Mesenchymal stem cell (in vitro differentiated cells and primary cell): Measurements from ENCODE around the gene AHNAK2.

ENCODE experiments used
- DNase-seq: peaks from one replicate; pipeline ENCODE4 v3.0.0-alpha.2; 2013
- H2AFZ ChIP-seq: one replicate; pipeline ENCODE4 v1.6.1; 2013; ENCODE audit warnings: low read depth, mild to moderate bottlenecking, control low read depth, inconsistent platforms, low read length, moderate library complexity
- H2AK5ac ChIP-seq: 2 replicates; pipeline ENCODE4 v1.6.1; 2013; ENCODE audit warnings: low read length, moderate library complexity, mild to moderate bottlenecking, inconsistent platforms; ENCODE audit not compliant: severe bottlenecking
- H2BK120ac ChIP-seq: one replicate; pipeline ENCODE4 v1.6.1; 2013; ENCODE audit warnings: low read depth, mild to moderate bottlenecking, inconsistent platforms, low read length, moderate library complexity
- H2BK12ac ChIP-seq, 2 experiments: one replicate each; pipeline ENCODE4 v1.6.1; 2013; ENCODE audit warnings: inconsistent platforms in 2 of 2, low read length in 2 of 2, mild to moderate bottlenecking in 2 of 2, moderate library complexity in 2 of 2, control low read depth in 1 of 2
- H2BK15ac ChIP-seq: one replicate; pipeline ENCODE4 v1.6.1; 2013; ENCODE audit warnings: mild to moderate bottlenecking, low read depth, inconsistent platforms; ENCODE audit not compliant: poor library complexity, severe bottlenecking
- H2BK5ac ChIP-seq: 2 replicates; pipeline ENCODE4 v1.6.1; 2013; ENCODE audit warnings: low read depth, mild to moderate bottlenecking, low read length, control low read depth, inconsistent platforms; ENCODE audit not compliant: poor library complexity, severe bottlenecking
- H3K14ac ChIP-seq, 2 experiments: one replicate each; pipeline ENCODE4 v1.6.1; 2013; ENCODE audit warnings: inconsistent platforms in 2 of 2, low read length in 2 of 2, control low read depth in 1 of 2, mild to moderate bottlenecking in 1 of 2, moderate library complexity in 1 of 2
- H3K18ac ChIP-seq, 2 experiments: one replicate each; pipeline ENCODE4 v1.6.1; 2013; ENCODE audit warnings: inconsistent platforms in 2 of 2, low read length in 2 of 2, control low read depth in 1 of 2, low read depth in 1 of 2, mild to moderate bottlenecking in 1 of 2
- H3K23ac ChIP-seq, 2 experiments: one replicate each; pipeline ENCODE4 v1.6.1; 2013; ENCODE audit warnings: inconsistent platforms in 2 of 2, low read length in 2 of 2, mild to moderate bottlenecking in 2 of 2, moderate library complexity in 2 of 2, control low read depth in 1 of 2
- H3K27ac ChIP-seq: 2 replicates; pipeline ENCODE4 v1.5.1; 2013; ENCODE audit warnings: mild to moderate bottlenecking, moderate library complexity, low read length, control low read depth, inconsistent platforms; ENCODE audit not compliant: poor library complexity, severe bottlenecking
- H3K27me3 ChIP-seq, 2 experiments: 2 replicates each; pipeline versions ENCODE4 v1.6.1 to v1.7.0; 2013; ENCODE audit warnings: low read length in 2 of 2, mild to moderate bottlenecking in 2 of 2, moderate library complexity in 2 of 2, control low read depth in 1 of 2, inconsistent platforms in 1 of 2; ENCODE audit not compliant: control insufficient read depth in 1 of 2, insufficient read depth in 1 of 2
- H3K36me3 ChIP-seq, 2 experiments: 2 replicates each; pipeline versions ENCODE4 v1.6.1 to v1.7.0; 2013; ENCODE audit warnings: low read length in 2 of 2, control low read depth in 1 of 2, inconsistent platforms in 1 of 2, low read depth in 1 of 2, mild to moderate bottlenecking in 1 of 2; ENCODE audit not compliant: insufficient read depth in 2 of 2, control insufficient read depth in 1 of 2
- H3K4ac ChIP-seq, 2 experiments: one replicate each; pipeline ENCODE4 v1.6.1; 2013; ENCODE audit warnings: inconsistent platforms in 2 of 2, low read length in 2 of 2, mild to moderate bottlenecking in 2 of 2, moderate library complexity in 2 of 2, control low read depth in 1 of 2, low read depth in 1 of 2
- H3K4me1 ChIP-seq: 2 replicates; pipeline ENCODE4 v1.6.1; 2013; ENCODE audit warnings: low read depth, low read length, control low read depth; ENCODE audit not compliant: control insufficient read depth, insufficient read depth
- H3K4me2 ChIP-seq: 2 replicates; pipeline ENCODE4 v1.6.1; 2013; ENCODE audit warnings: low read length, mild to moderate bottlenecking, inconsistent platforms; ENCODE audit not compliant: poor library complexity, severe bottlenecking
- H3K4me3 ChIP-seq, 2 experiments: 2 replicates each; pipeline versions ENCODE4 v1.5.1 to v1.7.0; 2013; ENCODE audit warnings: low read length in 2 of 2, mild to moderate bottlenecking in 2 of 2, control low read depth in 1 of 2, low read depth in 1 of 2; ENCODE audit not compliant: insufficient read depth in 1 of 2
- H3K79me1 ChIP-seq: replicated peaks from 2 replicates; pipeline ENCODE4 v1.6.1; 2013; ENCODE audit warnings: mild to moderate bottlenecking, control low read depth, low read length, inconsistent platforms; ENCODE audit not compliant: poor library complexity, severe bottlenecking
- H3K9ac ChIP-seq: 2 replicates; pipeline ENCODE4 v1.7.0; 2013; ENCODE audit warnings: mild to moderate bottlenecking, low read length, moderate library complexity
- H3K9me3 ChIP-seq: 2 replicates; pipeline ENCODE4 v1.7.0; 2013; ENCODE audit warnings: mild to moderate bottlenecking, low read length; ENCODE audit not compliant: control insufficient read depth
- H4K8ac ChIP-seq: one replicate; pipeline ENCODE4 v1.6.1; 2013; ENCODE audit warnings: inconsistent platforms, mild to moderate bottlenecking, low read length, moderate library complexity
- H4K91ac ChIP-seq: one replicate; pipeline ENCODE4 v1.6.1; 2013; ENCODE audit warnings: mild to moderate bottlenecking, low read length, inconsistent platforms
- WGBS: methylation state at CpG from one replicate; pipeline ENCODE4 v1.1.7; 2013; ENCODE audit warnings: mixed read lengths; 5-methylcytosine and 5-hydroxymethylcytosine counted together

Gene AHNAK2

GRCh38 chr14:104975481-104976197, 2.5 kb downstream of the AHNAK2 start:
- Histone ChIP-seq H3K4me2 (no peak overlapping the region), H3K4me1 (peaks cover 92% of the 10 kb centered on the region), H3K18ac (no peak overlapping the region), H3K23ac (no peak overlapping the region), H2AFZ (no peak overlapping the region), H3K27me3 (no peaks in the 10 kb centered on the region), H4K91ac (peak overlapping the region; percentile 53), H3K4me3 (no peak overlapping the region), H3K9ac (peak overlapping the region; percentile 91), H2BK5ac (no peak overlapping the region), H2BK12ac (peak overlapping the region in 1 of 2 experiments; percentile 83), H3K14ac (no peak overlapping the region), H2BK120ac (no peak overlapping the region), H3K36me3 (peaks cover 0 to 5% of the 10 kb centered on the region in 2 experiments), H2AK5ac (peak overlapping the region; percentile 80), H3K4ac (peak overlapping the region in 1 of 2 experiments; percentile 17), H4K8ac (no peak overlapping the region), H3K27ac (no peak overlapping the region), H3K9me3 (no peaks in the 10 kb centered on the region), H3K79me1 (peaks cover 16% of the 10 kb centered on the region), H2BK15ac (peak overlapping the region; percentile 28)
- no peak for DNase-seq
- 69% methylated on average over 20 of the region's 21 CpGs for WGBS

- H3K9me3 ChIP-seq = no peaks in the 10 kb centered on the region
These were observed 3.3 kb downstream of the AHNAK2 start for GRCh38 chr14:104974665-104975390.

GRCh38 chr14:104974146-104974541, 4.0 kb downstream of the AHNAK2 start:
- H3K4ac ChIP-seq = peak overlapping the region; percentile 58 to 63
- peak overlapping the region; percentile 80 for H2AK5ac ChIP-seq
- no peak overlapping the region for H2BK5ac ChIP-seq
- peak overlapping the region; percentile 86 for H3K27ac ChIP-seq
- H2AFZ ChIP-seq = no peak overlapping the region
- H3K18ac ChIP-seq = peak overlapping the region; percentile 23 to 83
- H3K36me3 ChIP-seq = peaks cover 0 to 5% of the 10 kb centered on the region in 2 experiments
- no peak overlapping the region for H3K4me2 ChIP-seq
- peak overlapping the region in 1 of 2 experiments; percentile 64 for H3K4me3 ChIP-seq
- no peak for DNase-seq
- H3K14ac ChIP-seq = peak overlapping the region in 1 of 2 experiments; percentile 18
- peak overlapping the region; percentile 91 for H3K9ac ChIP-seq
- H3K79me1 ChIP-seq = peaks cover 17% of the 10 kb centered on the region
- peaks cover 92% of the 10 kb centered on the region for H3K4me1 ChIP-seq
- WGBS = 93% methylated on average over 13 of the region's 13 CpGs
- no peaks in the 10 kb centered on the region for H3K27me3 ChIP-seq
- peak overlapping the region; percentile 26 for H2BK15ac ChIP-seq
- H2BK120ac ChIP-seq = no peak overlapping the region
- H2BK12ac ChIP-seq = peak overlapping the region; percentile 23 to 83
- H4K91ac ChIP-seq = peak overlapping the region; percentile 86
- H3K23ac ChIP-seq = no peak overlapping the region
- no peak overlapping the region for H4K8ac ChIP-seq
- no peaks in the 10 kb centered on the region for H3K9me3 ChIP-seq

More at GRCh38 chr14:104974665-104975390, 3.3 kb downstream of the AHNAK2 start:
- Histone ChIP-seq H3K4ac (peak overlapping the region; percentile 58 to 63), H3K18ac (peak overlapping the region in 1 of 2 experiments; percentile 83), H3K36me3 (peaks cover 0 to 5% of the 10 kb centered on the region in 2 experiments), H2BK5ac (no peak overlapping the region), H3K4me2 (no peak overlapping the region), H3K27ac (peak overlapping the region; percentile 86), H3K79me1 (peaks cover 17% of the 10 kb centered on the region), H3K4me3 (no peak overlapping the region), H2BK120ac (no peak overlapping the region), H3K23ac (no peak overlapping the region), H2BK15ac (peak overlapping the region; percentile 28), H3K27me3 (no peaks in the 10 kb centered on the region), H3K14ac (no peak overlapping the region), H2AK5ac (peak overlapping the region; percentile 80), H2AFZ (no peak overlapping the region), H2BK12ac (peak overlapping the region; percentile 57 to 83), H3K9ac (peak overlapping the region; percentile 91), H4K8ac (peak overlapping the region; percentile 31), H4K91ac (peak overlapping the region; percentile 86), H3K4me1 (peaks cover 92% of the 10 kb centered on the region)
- 98% methylated on average over 14 of the region's 14 CpGs for WGBS
- no peak for DNase-seq
